Gastrocnemius medialis (tissue), 4 donors: Measurements from ENCODE around the gene FDXACB1. TPM values are rescaled to one million over a fixed set of nuclear protein-coding genes. Genes with fewer than 3 reads are reported as not detected.

Source experiments
- ATAC-seq, 2 donors: fragments of 150-250 bp; one replicate each; pipeline ENCODE4 v1.9.1; 2016
- DNase-seq, 2 donors: peaks; one replicate each; pipeline ENCODE4 v3.0.0-alpha.2; 2019
- H3K27ac ChIP-seq, 4 donors: fragments of 200-600 bp; sonication (generic); 1 replicate in 1 of 4; 2 replicates in 3 of 4; pipeline ENCODE4 v1.5.1; 2016 to 2018; ENCODE audit warnings: mild to moderate bottlenecking in 2 of 4, moderate library complexity in 1 of 4
- H3K27me3 ChIP-seq, 3 donors: fragments of 200-600 bp; sonication (generic) in 2 of 3; 1 replicate in 1 of 3; 2 replicates in 2 of 3; pipeline versions ENCODE4 v1.5.1 to v1.6.0; 2016 to 2019; ENCODE audit warnings: mild to moderate bottlenecking in 1 of 3, moderate library complexity in 1 of 3
- H3K36me3 ChIP-seq, 2 donors: fragments of 200-600 bp; sonication (generic) in 1 of 2; one replicate each; pipeline ENCODE4 v1.5.1; 2017 to 2018
- H3K4me1 ChIP-seq, 2 donors: fragments of 200-600 bp; sonication (generic) in 1 of 2; one replicate each; pipeline ENCODE4 v1.5.1; 2016 to 2017; ENCODE audit warnings: mild to moderate bottlenecking in 2 of 2
- H3K4me3 ChIP-seq, 4 donors: fragments of 200-600 bp; sonication (generic) in 3 of 4; 1 replicate in 1 of 4; 2 replicates in 3 of 4; pipeline ENCODE4 v1.5.1; 2016 to 2019; ENCODE audit warnings: mild to moderate bottlenecking in 2 of 4
- H3K9me3 ChIP-seq, 3 donors: fragments of 200-600 bp; sonication (generic) in 2 of 3; 1 replicate in 1 of 3; 2 replicates in 2 of 3; pipeline ENCODE4 v1.5.1; 2016 to 2019
- POLR2A ChIP-seq, 2 donors: fragments of 450-650 bp; IDR thresholded peaks; one replicate each; pipeline ENCODE4 v1.6.1; 2017; ENCODE audit warnings: antibody characterized with exemption in 2 of 2, mild to moderate bottlenecking in 2 of 2, moderate library complexity in 2 of 2
- in situ Hi-C, 4 donors: fragments of 200-750 bp; cut with MboI; loops; one replicate each; pipeline versions ENCODE4 v1.15.0 to v1.8.0; 2017; ENCODE audit warnings: low sequenced_read_pairs in 4 of 4
- intact Hi-C: fragments of 100-400 bp; cut with DNase I; formaldehyde crosslinking; loops from one replicate; pipeline ENCODE4 v1.15.1; 2023; ENCODE audit warnings: low total_unique reads
- total RNA-seq, 4 donors: library from RNA; depleted of rRNA; stranded (reverse); fragments of >200 nt; gene quantifications; one replicate each; pipeline versions ENCODE4 v1.1.0 to v1.2.3, GENCODE V29; 2016
- TF ChIP-seq, protein P1 (sequence below), 5 experiments: fragments of 450-650 bp in 3 of 5; fragments of 200-600 bp in 2 of 5; sonication (generic) in 2 of 5; IDR thresholded peaks in 4 of 5; conservative IDR thresholded peaks in 1 of 5; 1 replicate in 4 of 5; 2 replicates in 1 of 5; pipeline ENCODE4 v1.5.1; 2016 to 2019; ENCODE audit warnings: antibody characterized with exemption in 5 of 5, mild to moderate bottlenecking in 3 of 5, moderate library complexity in 3 of 5

FDXACB1 gene
- total RNA-seq, 4 donors from 2014 or later = 0.11 to 0.91 (median 0.29) TPM

GRCh38 chr11:111870886-111871692 lies 7.9 kb downstream of the FDXACB1 start, which contains the start of gene ALG9:
Gene ALG9 (minus strand): TSS chr11:111871581. CDS start chr11:111871482, 99 bp downstream.
- peaks cover 17 to 18% of the 10 kb centered on the region in 2 donors for H3K4me1 ChIP-seq
- H3K4me3 ChIP-seq = peak within 1 kb of the TSS; percentile 78 to 96 (median 86)
- intact Hi-C loops = loop anchor here (10.0 kb wide), 1 partner anchor 1444 kb away; the partner anchor contains the start of gene TTC12
- peak; percentile 38 to 47 for TF ChIP-seq POLR2A (IDR thresholded peaks at IDR 0.05)
- TF ChIP-seq, protein P1, sequence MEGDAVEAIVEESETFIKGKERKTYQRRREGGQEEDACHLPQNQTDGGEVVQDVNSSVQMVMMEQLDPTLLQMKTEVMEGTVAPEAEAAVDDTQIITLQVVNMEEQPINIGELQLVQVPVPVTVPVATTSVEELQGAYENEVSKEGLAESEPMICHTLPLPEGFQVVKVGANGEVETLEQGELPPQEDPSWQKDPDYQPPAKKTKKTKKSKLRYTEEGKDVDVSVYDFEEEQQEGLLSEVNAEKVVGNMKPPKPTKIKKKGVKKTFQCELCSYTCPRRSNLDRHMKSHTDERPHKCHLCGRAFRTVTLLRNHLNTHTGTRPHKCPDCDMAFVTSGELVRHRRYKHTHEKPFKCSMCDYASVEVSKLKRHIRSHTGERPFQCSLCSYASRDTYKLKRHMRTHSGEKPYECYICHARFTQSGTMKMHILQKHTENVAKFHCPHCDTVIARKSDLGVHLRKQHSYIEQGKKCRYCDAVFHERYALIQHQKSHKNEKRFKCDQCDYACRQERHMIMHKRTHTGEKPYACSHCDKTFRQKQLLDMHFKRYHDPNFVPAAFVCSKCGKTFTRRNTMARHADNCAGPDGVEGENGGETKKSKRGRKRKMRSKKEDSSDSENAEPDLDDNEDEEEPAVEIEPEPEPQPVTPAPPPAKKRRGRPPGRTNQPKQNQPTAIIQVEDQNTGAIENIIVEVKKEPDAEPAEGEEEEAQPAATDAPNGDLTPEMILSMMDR (IDR thresholded peaks at IDR 0.05 in 4 of 5, conservative IDR thresholded peaks at IDR 0.05 in 1 of 5) = peak in 3 of 5 experiments; percentile 36 to 44 (median 36)
- H3K27ac ChIP-seq = peak within 1 kb of the TSS; percentile 90 to 95 (median 93)
- DNase-seq = peak; percentile 66 to 83
- in situ Hi-C loops = loop anchor here (10.0 kb wide), 5 partner anchors 64 to 214 kb away; partner anchors contain the start of genes DIXDC1 (in 1 of the 4), NKAPD1 (in 1 of the 4), PIH1D2 (in 1 of the 4) and SDHD (in 1 of the 4)
- H3K27me3 ChIP-seq = no peaks in the 10 kb centered on the region
- H3K9me3 ChIP-seq = no peaks in the 10 kb centered on the region
- H3K36me3 ChIP-seq = peaks cover 0 to 35% of the 10 kb centered on the region in 2 donors
- ATAC-seq = peak; percentile 78 to 88

DNA sequence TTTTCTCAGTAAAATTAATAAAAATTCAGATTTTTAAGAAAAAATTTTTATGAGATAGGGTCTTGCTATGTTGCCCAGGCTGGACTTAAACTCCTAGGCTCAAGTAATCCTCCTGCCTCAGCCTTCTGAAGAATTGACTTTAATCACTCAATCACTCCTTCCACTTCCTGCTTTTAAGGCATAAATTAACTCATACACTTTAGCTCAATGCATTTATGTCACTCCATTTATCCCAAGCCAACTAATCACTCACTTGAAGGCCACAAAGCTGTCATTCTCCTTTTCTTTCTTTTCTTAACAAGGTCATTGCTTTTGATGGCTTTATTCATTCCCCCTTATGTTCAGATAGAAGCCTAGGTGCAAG lies 8.5 kb downstream of the FDXACB1 start:
- intact Hi-C loops (loop anchor here (10.0 kb wide), 1 partner anchor 1444 kb away; the partner anchor contains the start of gene TTC12), in situ Hi-C loops (loop anchor here (10.0 kb wide), 5 partner anchors 64 to 214 kb away; partner anchors contain the start of genes DIXDC1 (in 1 of the 4), NKAPD1 (in 1 of the 4), PIH1D2 (in 1 of the 4) and SDHD (in 1 of the 4))
- H3K27me3 ChIP-seq = no peaks in the 10 kb centered on the region

GRCh38 chr11:111870113-111870512 lies 8.9 kb downstream of the FDXACB1 start:
- Histone ChIP-seq H3K4me3 (peak overlapping the region in 2 of 4 donors; percentile 78 to 86), H3K9me3 (no peaks in the 10 kb centered on the region), H3K27ac (peak overlapping the region in 2 of 4 donors; percentile 90 to 95), H3K36me3 (peaks cover 0 to 35% of the 10 kb centered on the region in 2 donors), H3K4me1 (peaks cover 17 to 18% of the 10 kb centered on the region in 2 donors), H3K27me3 (no peaks in the 10 kb centered on the region)
- in situ Hi-C loops (loop anchor here (10.0 kb wide), 5 partner anchors 65 to 215 kb away; partner anchors contain the start of genes DIXDC1 (in 1 of the 4), NKAPD1 (in 1 of the 4), PIH1D2 (in 1 of the 4) and SDHD (in 1 of the 4)), intact Hi-C loops (loop anchor here (10.0 kb wide), 1 partner anchor 1445 kb away; the partner anchor contains the start of gene TTC12)
- no peak for TF ChIP-seq POLR2A (IDR thresholded peaks at IDR 0.05)
- TF ChIP-seq, protein P1 (IDR thresholded peaks at IDR 0.05 in 4 of 5, conservative IDR thresholded peaks at IDR 0.05 in 1 of 5) = no peak
- no peak for DNase-seq
- ATAC-seq = no peak

More for the DNA sequence above, 8.5 kb downstream of the FDXACB1 start:
- Histone ChIP-seq H3K36me3 (peaks cover 0 to 35% of the 10 kb centered on the region in 2 donors), H3K27ac (peak overlapping the region; percentile 90 to 95 (median 93)), H3K9me3 (no peaks in the 10 kb centered on the region), H3K4me3 (peak overlapping the region; percentile 78 to 96 (median 86)), H3K4me1 (peaks cover 17 to 18% of the 10 kb centered on the region in 2 donors)
- TF ChIP-seq POLR2A (IDR thresholded peaks at IDR 0.05) = no peak
- TF ChIP-seq, protein P1 (IDR thresholded peaks at IDR 0.05 in 4 of 5, conservative IDR thresholded peaks at IDR 0.05 in 1 of 5) = no peak
- DNase-seq (no peak), ATAC-seq (no peak)

DNA sequence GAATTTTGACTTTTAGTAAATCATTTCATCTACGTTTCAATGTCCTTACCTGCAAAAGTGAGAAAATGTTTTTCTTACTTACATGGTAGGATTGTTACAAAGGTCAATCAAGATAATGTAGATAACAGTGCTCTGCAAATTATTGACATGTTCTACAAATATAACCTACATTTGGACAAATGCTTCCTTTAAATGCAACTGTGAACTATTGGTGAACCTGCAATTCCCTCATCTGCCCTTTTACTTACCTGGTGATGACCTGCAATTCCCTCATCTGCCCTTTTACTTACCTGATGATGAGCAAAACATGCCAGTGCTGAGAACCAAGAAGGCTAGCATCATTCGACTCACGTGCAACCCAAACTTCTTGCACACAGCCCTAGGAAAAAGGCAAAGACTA lies 18.7 kb downstream of the FDXACB1 start:
- Histone ChIP-seq H3K4me1 (no peaks in the 10 kb centered on the region), H3K36me3 (peaks cover 0 to 80% of the 10 kb centered on the region in 2 donors), H3K27ac (no peak overlapping the region), H3K27me3 (no peaks in the 10 kb centered on the region), H3K9me3 (no peaks in the 10 kb centered on the region), H3K4me3 (no peak overlapping the region)
- intact Hi-C loops (no loop called here), in situ Hi-C loops (no loop called here)
- DNase-seq (no peak), ATAC-seq (no peak)
- no peak for TF ChIP-seq POLR2A (IDR thresholded peaks at IDR 0.05)
- TF ChIP-seq, protein P1 (IDR thresholded peaks at IDR 0.05 in 4 of 5, conservative IDR thresholded peaks at IDR 0.05 in 1 of 5) = no peak
